ENCODE data around the gene NEMP2. TPM values are rescaled to one million over a fixed set of nuclear protein-coding genes. Genes with fewer than 3 reads are reported as not detected.

NEMP2 gene
- total and polyA plus RNA-seq, 2 of the 8 experiments (the other 6 are each of a cell fraction or from before 2014, with no cell fraction given): 3.1 to 5.3 TPM

DNA sequence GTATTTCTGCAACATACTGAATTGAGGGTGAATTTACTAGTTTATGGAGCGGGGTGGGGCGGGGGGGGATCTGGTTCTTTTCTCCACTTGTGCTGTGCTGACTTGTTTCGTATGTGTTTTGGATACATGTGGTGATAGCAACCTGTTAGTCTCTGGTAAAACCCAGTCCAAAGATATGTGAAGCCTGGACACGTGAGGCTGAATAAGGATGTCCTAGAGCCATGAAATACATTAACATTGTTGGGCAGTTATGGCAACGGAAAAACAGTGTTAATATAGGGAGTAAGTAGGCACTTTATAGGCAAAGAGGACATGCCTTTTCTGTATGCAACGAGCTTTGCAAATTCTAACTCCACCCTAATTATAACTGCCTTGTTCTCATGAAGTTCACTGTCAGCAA lies 42.1 kb upstream of the NEMP2 start:
- 97% methylated on average over 6 of the region's 6 CpGs; no CpG with 5 or more reads in 1 of the 2 experiments for WGBS, 2 experiments (ENCODE audit: extremely low coverage in 1 of 2, insufficient coverage in 1 of 2, insufficient read length in 1 of 2, insufficient replicate concordance in 2 of 2, low coverage in 1 of 2, low lambda C conversion rate in 2 of 2, missing lambda C conversion rate in 1 of 2)
- no peaks in the 10 kb centered on the region for H3K79me2 ChIP-seq (ENCODE audit: control insufficient read depth in 1 of 2, insufficient read depth in 2 of 2, low read length in 2 of 2)
- no peaks in the 10 kb centered on the region for H3K9me3 ChIP-seq (ENCODE audit: insufficient read depth in 2 of 2, low read depth in 1 of 2, low read length in 1 of 2)
- no peak overlapping the region for H2BK20ac ChIP-seq (ENCODE audit: low read length)
- H3K4me1 ChIP-seq (replicated peaks in 1 of 4; ENCODE audit: control insufficient read depth in 3 of 4, insufficient read depth in 4 of 4, low read length in 3 of 4): no peaks in the 10 kb centered on the region
- H2BK12ac ChIP-seq (ENCODE audit: low read depth, low read length): no peak overlapping the region
- no peak overlapping the region for H3K4me2 ChIP-seq (ENCODE audit: insufficient read depth in 1 of 2, low read depth in 2 of 2, low read length in 2 of 2)
- ChIA-PET CTCF (ENCODE audit: partially characterized antibody) (no interaction called here), POLR2A (ENCODE audit: partially characterized antibody) (interaction anchor here (1.4 kb wide), 1 partner anchor 14 kb away, joined by 3 read pairs; no protein-coding TSS in a partner anchor)
- no peaks in the 10 kb centered on the region for H3K36me3 ChIP-seq (ENCODE audit: control insufficient read depth in 2 of 4, insufficient read depth in 4 of 4, low read length in 3 of 4)
- no peak overlapping the region for H3K9ac ChIP-seq (replicated peaks in 1 of 4; ENCODE audit: extremely low read depth in 1 of 4, low read depth in 3 of 4, low read length in 3 of 4)
- no peak overlapping the region for H3K14ac ChIP-seq (ENCODE audit: insufficient read length)
- H2AFZ ChIP-seq (ENCODE audit: low read length): no peak overlapping the region
- H2BK5ac ChIP-seq (ENCODE audit: low read depth, low read length): no peak overlapping the region
- no peak overlapping the region for H3K4ac ChIP-seq (replicated peaks; ENCODE audit: insufficient read length, low read depth, low read length)
- H3K23me2 ChIP-seq (ENCODE audit: low read depth, low read length): no peaks in the 10 kb centered on the region; the same call in 1 of the 2 replicates
- no peak overlapping the region for H3K56ac ChIP-seq (replicated peaks; ENCODE audit: insufficient read length, low read depth, low read length)
- no peak overlapping the region for H3K23ac ChIP-seq (ENCODE audit: insufficient read length)
- no peak overlapping the region for H2BK120ac ChIP-seq (replicated peaks; ENCODE audit: low read depth, low read length)
- no peak overlapping the region for H3K18ac ChIP-seq (ENCODE audit: extremely low read depth, low read length)
- no peak overlapping the region for H4K8ac ChIP-seq (ENCODE audit: extremely low read depth, insufficient read depth, low read length)
- no peak for TF ChIP-seq NANOG (IDR thresholded peaks at IDR 0.05; ENCODE audit: insufficient read depth, low read depth, low read length, poor library complexity, severe bottlenecking)
- TF ChIP-seq SRF (IDR thresholded peaks at IDR 0.05; ENCODE audit: low read depth, low read length): no peak
- no peak for TF ChIP-seq EGR1 (IDR thresholded peaks at IDR 0.05; ENCODE audit: borderline replicate concordance, low read depth, low read length)
- no peak for TF ChIP-seq ZNF274 (IDR thresholded peaks at IDR 0.05; ENCODE audit: borderline replicate concordance, extremely low read depth, low read length)
- TF ChIP-seq RXRA (IDR thresholded peaks at IDR 0.05; ENCODE audit: insufficient read depth, low read depth, low read length): no peak
- no peak for TF ChIP-seq CHD1 (IDR thresholded peaks at IDR 0.05; ENCODE audit: low read depth, low read length)
- no peak for TF ChIP-seq JUN (IDR thresholded peaks at IDR 0.05; ENCODE audit: low read depth, low read length)
- TF ChIP-seq SAP30 (IDR thresholded peaks at IDR 0.05; ENCODE audit: insufficient read depth, insufficient replicate concordance, low read length): no peak
- no peak for TF ChIP-seq FOSL1 (IDR thresholded peaks at IDR 0.05; ENCODE audit: insufficient read depth, low read depth, low read length)
- TF ChIP-seq GTF2F1 (IDR thresholded peaks at IDR 0.05; ENCODE audit: borderline replicate concordance, low read depth, low read length): no peak
- H4K91ac ChIP-seq (replicated peaks; ENCODE audit: insufficient read length, low read length): no peak overlapping the region
- no peak overlapping the region for H4K5ac ChIP-seq (ENCODE audit: insufficient read length, low read depth, low read length)
- H2AK5ac ChIP-seq (ENCODE audit: low read depth, low read length): no peak overlapping the region
- H3K27me3 ChIP-seq (replicated peaks in 1 of 4; ENCODE audit: control insufficient read depth in 3 of 4, extremely low read depth in 1 of 4, insufficient read depth in 3 of 4, low read length in 3 of 4): no peaks in the 10 kb centered on the region
- FAIRE-seq: no peak
- no peak overlapping the region for H3K27ac ChIP-seq (ENCODE audit: low read depth, low read length)
- no peak for DNase-seq (ENCODE audit: low read depth in 1 of 2, low spot score in 2 of 2)
- H3K79me1 ChIP-seq (ENCODE audit: low read depth, low read length): no peaks in the 10 kb centered on the region
- no peak overlapping the region for H2BK15ac ChIP-seq (ENCODE audit: low read length)
- H3K4me3 ChIP-seq (ENCODE audit: extremely low read depth in 1 of 4, insufficient read depth in 2 of 4, low read depth in 3 of 4, low read length in 4 of 4): no peak overlapping the region
- no peaks in the 10 kb centered on the region for H4K20me1 ChIP-seq (replicated peaks in 1 of 2; ENCODE audit: control insufficient read depth in 1 of 2, insufficient read depth in 2 of 2, low read length in 2 of 2)

Measured in H1 (cell line).